HG03521 (cell line): Measurements from ENCODE around the gene ZNHIT3.

Experiments used
- ATAC-seq: cut with Tn5 transposase; IDR thresholded peaks from one replicate; pipeline ENCODE4 v1.9.1; 2021; ENCODE audit warnings: mild to moderate bottlenecking, moderate library complexity; ENCODE audit not compliant: unreplicated experiment

Gene ZNHIT3

DNA sequence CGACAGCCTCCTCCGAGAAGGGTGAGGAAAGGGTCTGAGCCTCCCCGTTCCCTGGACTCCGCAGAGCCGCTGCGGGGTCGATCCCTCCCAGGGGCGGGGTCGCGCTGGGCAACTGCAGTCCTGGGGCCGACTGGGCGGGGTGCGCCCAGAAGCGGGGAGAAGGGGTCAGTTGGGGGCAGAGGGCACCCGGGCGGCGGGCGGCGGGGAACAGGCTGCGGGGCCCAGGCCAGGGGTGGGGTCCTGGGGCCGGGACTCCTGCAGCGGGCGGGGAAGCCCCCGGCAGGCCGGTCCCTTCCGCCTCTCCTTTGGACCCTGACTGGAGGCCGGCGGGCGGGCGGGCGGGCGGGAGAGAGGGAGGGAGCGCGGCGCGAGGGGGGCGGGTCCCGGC is 58.6 kb downstream of the ZNHIT3 start:
- ATAC-seq, result peak; percentile 35
